Astrocyte (in vitro differentiated cells and primary cell): ENCODE data around the gene TNRC6C.

Source experiments
- CTCF ChIP-seq: IDR thresholded peaks from 2 replicates; pipeline ENCODE4 v1.5.1; 2011; ENCODE audit warnings: low read depth, mild to moderate bottlenecking, inconsistent platforms, low read length, moderate library complexity; ENCODE audit not compliant: insufficient read depth
- EZH2 ChIP-seq: IDR thresholded peaks from 2 replicates; pipeline ENCODE4 v1.6.1; 2012; ENCODE audit warnings: mild to moderate bottlenecking, low read length, inconsistent platforms; ENCODE audit not compliant: insufficient read depth

GRCh38 chr17:78081551-78081950 is 123.0 kb downstream of the TNRC6C start:
- no peak for TF ChIP-seq CTCF
- no peak for TF ChIP-seq EZH2
